Stimulated activated CD8-positive, alpha-beta memory T cell treated with anti-CD3 and anti-CD28 coated beads, Interleukin-4, amount 100 ng/mL, for 24 hours (primary cell): ENCODE results near the gene ENO2.
"Not testable (repeated sequence)": the region's sequence is repeated elsewhere in the genome, so short reads cannot be mapped to it uniquely, and the experiment has no call there.

Experiments used
- DNase-seq: peaks from one replicate; pipeline ENCODE4 v3.0.0-alpha.2; 2020; ENCODE audit warnings: low read depth

Gene ENO2

DNA sequence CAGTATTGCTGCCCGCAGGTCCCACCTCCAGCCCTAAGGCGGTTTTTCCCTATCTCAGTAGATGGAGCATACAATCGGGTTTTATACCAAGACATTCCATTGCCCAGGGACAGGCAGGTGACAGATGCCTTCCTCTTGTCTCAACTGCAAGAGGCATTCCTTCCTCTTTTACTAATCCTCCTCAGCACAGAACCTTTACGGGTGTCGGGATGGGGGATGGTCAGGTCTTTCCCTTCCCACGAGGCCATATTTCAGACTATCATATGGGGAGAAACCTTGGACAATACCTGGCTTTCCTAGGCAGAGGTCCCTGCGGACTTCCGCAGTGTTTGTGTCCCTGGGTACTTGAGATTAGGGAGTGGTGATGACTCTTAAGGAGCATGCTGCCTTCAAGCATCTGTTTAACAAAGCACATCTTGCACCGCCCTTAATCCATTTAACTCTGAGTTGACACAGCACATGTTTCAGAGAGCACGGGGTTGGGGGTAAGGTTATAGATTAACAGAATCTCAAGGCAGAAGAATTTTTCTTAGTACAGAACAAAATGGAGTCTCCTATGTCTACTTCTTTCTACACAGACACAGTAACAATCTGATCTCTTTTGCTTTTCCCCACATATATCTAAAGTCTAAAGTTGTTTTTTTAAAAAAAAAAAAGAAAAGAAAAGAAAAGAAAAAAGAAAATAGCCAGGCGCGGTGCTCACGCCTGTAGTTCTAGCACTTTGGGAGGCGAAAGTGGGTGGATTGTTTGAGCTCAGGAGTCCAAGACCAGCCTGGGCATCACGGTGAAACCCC lies 28.0 kb upstream of the ENO2 start:
- not testable (repeated sequence) for DNase-seq

DNA sequence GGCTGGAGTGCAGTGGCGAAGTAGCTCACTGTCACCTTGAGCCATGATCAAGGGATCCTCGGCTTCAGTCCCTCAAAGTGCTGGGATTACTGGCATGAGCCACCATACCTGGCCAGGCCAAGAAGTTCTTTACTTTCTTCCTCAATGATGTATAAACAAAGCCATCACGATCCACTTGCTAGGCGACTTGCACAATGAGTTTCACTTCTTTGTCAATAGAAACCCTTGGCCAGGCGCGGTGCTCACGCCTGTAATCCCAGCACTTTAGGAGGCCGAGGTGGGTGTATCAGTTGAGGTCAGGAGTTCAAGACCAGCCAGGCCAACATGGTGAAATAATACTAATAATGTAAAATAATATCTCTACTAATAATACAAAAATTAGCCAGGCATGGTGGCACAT lies 26.9 kb upstream of the ENO2 start:
- no peak for DNase-seq

DNA sequence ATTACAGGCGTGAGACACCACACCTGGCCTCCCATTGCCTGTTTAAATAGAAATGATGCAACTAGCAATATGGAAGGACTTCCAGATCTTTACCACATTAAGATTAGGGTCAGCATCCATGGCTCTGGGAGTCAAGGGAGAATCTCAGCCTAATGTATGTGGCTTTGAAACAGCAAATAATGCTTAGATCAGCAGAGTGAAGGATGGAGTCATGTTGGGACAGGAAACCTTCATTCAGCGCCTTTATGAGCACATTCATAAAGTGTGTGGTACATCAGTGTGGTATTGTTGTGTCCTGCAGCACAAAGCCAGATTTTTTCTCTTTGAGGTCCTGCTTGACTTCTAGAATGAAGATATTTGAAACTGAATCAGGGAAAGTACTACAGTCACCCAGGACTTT lies 26.0 kb upstream of the ENO2 start:
- DNase-seq = no peak

DNA sequence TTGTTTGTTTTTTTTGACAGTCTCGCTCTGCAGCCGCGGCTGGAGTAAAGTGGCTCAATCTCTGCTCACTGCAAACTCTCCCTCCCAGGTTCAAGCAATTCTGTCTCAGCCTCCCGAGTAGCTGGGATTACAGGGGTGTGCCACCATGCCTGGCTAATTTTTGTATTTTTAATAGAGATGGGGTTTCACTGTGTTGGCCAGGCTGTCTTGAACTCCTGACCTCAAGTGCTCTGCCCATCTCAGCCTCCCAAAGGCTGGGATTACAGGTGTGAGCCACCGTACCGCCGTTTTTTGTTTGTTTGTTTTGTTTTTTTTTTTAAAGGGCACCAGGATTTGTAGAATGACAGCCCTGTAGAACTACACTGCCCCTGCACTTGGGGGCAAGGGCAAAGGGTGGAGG lies 25.6 kb upstream of the ENO2 start:
- not testable (repeated sequence) for DNase-seq

DNA sequence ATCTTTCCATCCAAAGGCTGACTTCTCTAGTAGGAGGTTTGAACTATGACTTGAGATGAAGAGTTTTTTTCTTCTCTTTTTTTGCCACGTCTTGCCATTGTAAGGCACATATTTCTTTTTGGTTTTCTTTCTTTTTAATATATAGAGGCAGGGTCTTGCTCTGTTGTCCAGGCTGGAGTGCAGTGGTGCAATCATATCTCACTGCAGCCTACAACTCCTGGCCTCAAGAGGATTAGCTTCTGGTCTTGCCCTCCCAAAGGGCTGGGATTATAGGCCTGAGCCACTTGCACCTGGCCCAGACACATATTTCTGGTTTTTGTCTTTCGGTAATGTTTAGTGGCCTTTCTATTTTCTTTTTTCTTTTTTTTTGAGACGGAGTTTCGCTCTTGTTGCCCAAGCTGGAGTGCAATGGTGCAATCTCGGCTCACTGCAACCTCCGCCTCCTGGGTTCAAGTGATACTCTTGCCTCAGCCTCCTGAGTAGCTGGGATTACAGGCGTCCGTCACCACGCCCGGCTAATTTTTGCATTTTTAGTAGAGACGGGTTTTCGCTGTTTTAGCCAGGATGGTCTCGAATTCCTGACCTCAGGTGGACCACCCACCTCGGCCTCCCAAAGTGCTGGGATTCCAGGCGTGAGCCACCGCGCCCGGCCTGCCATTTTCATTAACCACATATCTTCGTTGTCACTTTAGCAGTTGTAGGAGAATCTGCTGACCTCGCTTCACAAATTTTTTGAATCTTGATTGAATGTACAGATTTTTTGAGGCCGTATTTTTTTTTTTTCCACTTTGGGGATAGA lies 24.4 kb upstream of the ENO2 start:
- DNase-seq = not testable (repeated sequence)

DNA sequence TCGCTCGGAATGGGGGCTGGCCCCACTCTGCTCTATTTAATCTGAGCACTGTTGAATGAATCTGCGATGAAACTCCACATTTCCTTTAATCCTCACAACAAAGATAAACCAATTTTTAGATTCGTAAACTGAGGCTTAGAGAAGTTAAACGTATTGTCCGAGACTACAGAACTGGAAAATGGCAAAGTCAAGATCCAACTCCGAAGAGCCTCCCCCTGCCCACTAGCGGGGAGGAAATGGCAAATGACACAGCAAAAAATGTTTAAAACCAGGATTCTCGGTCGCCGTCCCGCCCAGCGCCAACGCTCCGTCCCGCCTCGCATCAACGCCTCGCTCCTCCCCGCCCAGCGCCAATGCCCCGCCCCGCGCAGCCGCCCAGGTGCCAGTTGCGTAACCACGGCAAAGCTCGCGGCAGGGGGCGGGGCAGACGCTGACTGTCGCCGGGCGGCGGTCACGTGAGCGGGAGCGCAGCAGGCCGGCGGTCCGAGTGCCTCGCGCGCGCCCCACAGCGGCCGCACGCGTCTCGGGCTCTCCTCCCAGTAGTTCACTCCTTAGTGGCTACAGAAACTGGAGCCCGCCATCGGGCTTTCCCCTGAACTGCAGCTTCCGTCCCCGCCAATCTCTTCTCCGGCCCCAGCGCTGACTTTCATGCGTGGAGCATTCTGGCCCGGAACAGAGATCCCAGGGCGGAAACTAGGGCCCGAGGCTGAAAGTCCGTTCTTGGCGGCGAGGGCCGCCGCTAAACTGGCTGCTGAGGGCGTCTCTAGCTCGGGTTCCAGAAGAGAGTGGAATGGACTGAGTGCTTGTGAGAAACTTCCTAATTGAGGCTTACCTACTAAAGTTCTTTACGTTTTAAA lies 23.4 kb upstream of the ENO2 start:
- peak; percentile 98 for DNase-seq

DNA sequence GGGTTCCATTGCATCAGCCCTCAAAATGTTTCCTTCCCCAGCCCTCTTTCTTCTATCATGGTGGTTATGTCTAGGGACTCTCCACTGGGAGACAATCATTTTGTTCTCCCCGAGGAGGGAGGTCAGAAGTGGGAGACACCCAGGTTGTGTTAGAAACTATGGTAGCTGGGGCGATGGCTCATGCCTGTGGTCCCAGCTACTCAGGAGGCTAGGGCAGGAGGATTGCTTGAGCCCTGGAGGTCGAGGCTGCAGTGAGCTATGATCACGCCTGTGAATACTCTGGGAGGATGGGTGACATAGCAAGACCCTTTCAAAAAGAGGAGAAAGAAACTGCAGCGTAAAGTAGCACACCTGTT lies 22.8 kb upstream of the ENO2 start:
- DNase-seq = no peak

DNA sequence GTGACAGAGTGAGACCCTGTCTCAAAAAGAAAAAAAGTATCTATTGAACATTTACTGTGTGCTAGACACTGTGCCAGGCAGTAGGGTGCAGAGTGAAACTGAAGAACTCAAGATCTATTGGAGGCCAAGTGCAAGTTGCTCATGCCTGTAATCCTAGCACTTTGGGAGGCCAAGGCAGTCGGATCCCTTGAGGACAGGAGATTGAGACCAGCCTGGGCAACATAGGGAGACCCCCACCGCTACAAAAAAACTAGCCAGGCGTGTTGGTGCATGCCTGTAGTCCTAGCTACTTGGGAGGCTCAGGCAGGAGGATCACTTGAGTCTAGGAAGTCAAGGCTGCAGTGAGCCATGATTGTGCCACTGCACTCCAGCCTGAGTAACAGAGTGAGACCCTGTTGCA lies 21.7 kb upstream of the ENO2 start:
- not testable (repeated sequence) for DNase-seq

- DNase-seq = no peak
These were observed 20.1 kb upstream of the ENO2 start for GRCh38 chr12:6894321-6894720.

GRCh38 chr12:6896846-6897435 lies 17.4 kb upstream of the ENO2 start:
- DNase-seq = no peak

- DNase-seq = no peak
These were observed 15.0 kb upstream of the ENO2 start for GRCh38 chr12:6899427-6899826.

DNA sequence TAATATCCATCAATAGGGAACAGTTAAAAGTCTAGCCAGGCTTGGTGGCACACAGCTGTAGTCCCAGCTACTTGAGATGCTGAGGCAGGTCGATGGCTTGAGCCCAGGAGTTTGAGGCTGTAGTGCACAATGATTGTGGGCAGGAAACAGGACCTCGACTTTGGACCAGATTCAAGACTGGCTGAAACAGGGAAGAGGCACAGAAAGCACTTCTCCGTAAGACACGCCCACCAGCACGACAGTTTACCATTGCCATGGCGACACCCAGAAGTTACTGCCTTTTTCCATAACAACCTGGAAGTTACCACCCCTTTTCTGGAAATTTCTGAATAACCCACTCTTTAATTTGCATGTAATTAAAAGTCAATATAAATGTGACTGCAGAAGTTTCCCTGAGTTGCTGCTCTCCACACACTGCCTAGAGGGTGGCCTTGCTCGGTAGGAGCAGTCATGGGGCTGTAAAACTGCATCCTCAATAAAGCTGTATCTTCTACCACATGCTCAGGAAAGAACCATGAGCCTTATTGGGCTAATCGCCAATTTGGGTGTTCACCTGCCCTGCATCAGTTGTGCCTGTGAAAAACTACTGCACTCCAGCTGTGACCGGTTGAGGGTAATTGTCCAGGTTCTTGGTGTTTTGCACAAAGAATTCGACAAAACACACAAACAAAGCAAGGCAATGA lies 14.4 kb upstream of the ENO2 start:
- DNase-seq = no peak

DNA sequence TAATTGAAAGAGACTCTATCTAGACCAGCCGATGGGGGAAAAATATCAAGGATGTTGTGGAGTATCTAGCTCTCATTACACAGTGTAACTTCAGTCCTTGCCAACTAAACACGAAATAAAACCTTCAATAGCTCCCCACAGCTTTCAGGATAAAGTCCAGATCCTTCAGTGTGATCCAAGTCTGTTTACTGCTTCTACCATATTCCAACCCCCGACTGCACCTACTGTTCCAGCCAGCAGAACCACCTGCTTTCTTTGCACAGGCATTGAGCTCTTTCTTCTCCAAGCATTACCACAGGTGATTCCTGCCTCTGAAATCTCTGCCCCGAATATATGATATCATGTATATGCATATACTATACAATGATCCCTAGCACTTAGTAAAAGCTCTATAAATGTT lies 11.9 kb upstream of the ENO2 start:
- no peak for DNase-seq

DNA sequence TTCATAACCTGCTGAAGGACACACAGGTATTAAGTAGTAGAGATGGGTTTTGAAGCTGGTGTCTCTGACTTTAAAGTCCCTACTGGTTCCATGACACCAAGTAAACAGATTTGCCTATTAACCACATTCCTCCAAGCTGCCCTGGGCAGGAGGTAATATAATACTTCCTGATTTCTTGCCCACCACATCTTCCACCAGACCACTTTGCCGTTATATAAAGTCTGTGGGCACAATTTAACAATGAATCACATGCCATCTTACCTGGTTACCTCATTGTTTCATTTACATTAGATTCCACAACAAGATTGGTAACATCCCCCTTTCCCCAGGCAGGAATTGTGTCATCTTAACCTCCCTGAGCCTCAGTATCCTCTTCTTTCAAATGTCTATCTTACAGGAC lies 10.7 kb upstream of the ENO2 start:
- no peak for DNase-seq

- DNase-seq = peak; percentile 94
These were observed 9.8 kb upstream of the ENO2 start, which contains the start of gene LRRC23 for GRCh38 chr12:6904280-6905276. LRRC23 (plus strand) TSS chr12:6904822; CDS start chr12:6905634, 812 bp downstream.

DNA sequence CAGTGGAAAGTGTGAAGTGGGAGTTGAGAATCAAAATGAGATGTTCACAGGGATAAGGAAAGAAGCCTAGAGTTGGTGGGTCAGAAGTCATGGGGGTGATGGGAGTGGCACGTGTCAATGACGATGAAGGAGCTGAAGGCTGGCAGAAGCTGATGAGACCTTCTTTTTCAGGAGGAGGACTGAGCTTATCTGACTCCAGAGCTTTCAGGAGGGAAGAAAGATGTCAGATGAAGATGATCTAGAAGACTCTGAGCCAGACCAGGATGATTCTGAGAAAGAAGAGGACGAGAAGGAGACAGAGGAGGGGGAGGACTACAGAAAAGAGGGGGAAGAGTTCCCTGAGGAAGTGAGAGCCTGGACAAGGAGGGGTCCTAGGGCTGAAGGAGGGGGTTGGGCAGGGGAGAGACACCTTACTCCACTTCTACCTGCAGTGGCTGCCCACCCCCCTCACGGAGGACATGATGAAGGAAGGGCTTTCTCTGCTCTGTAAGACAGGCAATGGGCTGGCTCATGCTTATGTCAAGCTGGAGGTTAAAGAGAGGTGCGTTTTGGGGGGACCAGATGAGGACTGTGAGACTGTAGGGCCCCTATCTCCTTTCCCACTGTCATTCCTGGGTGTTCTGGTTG lies 8.9 kb upstream of the ENO2 start:
- DNase-seq = no peak

DNA sequence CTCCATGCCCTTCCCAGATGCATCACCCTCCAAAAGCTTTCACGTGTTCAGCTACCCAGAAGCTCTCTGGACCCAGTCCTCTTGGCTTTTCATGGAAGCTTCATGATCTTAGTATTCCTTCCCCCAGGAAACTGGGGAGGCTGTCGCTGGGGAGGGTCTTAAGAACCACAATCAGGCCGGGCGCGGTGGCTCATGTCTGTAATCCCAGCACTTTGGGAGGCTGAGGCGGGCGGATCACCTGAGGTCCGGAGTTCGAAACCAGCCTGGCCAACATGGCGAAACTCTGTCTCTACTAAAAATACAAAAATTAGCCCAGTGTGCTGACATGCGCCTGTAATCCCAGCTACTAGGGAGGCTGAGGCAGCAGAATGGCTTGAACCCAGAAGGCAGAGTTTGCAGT lies 6.2 kb upstream of the ENO2 start:
- not testable (repeated sequence) for DNase-seq

- DNase-seq = no peak
These were observed 4.8 kb upstream of the ENO2 start for GRCh38 chr12:6909421-6910145.
